Body of pancreas (tissue), 4 donors: ENCODE measurements around the gene ZNF277. TPM values are rescaled to one million over a fixed set of nuclear protein-coding genes. Genes with fewer than 3 reads are reported as not detected.

Experiments used
- ATAC-seq: fragments of 150-250 bp; one replicate; pipeline ENCODE4 v1.9.1; 2016
- DNase-seq, 4 donors: peaks; one replicate each; pipeline ENCODE4 v3.0.0-alpha.2; 2019
- H3K27ac ChIP-seq, 4 donors: fragments of 200-600 bp; sonication (generic); 1 replicate in 3 of 4; 2 replicates in 1 of 4; pipeline versions ENCODE4 v1.5.1 to v1.6.1; 2016 to 2019; ENCODE audit warnings: mild to moderate bottlenecking in 1 of 4, mixed read lengths in 1 of 4, moderate library complexity in 1 of 4
- H3K27me3 ChIP-seq, 2 donors: fragments of 200-600 bp; sonication (generic); one replicate each; pipeline ENCODE4 v1.6.0; 2016; ENCODE audit warnings: mild to moderate bottlenecking in 1 of 2
- H3K36me3 ChIP-seq, 2 donors: fragments of 200-600 bp; sonication (generic); replicated peaks in 1 of 2; 2 replicates each; pipeline ENCODE4 v1.5.1; 2016; ENCODE audit warnings: low read depth in 2 of 2; ENCODE audit not compliant: insufficient read depth in 1 of 2
- H3K4me1 ChIP-seq: fragments of 200-600 bp; sonication (generic); one replicate; pipeline ENCODE4 v1.6.0; 2016
- H3K4me3 ChIP-seq, 2 donors: fragments of 200-600 bp; sonication (generic); 1 replicate in 1 of 2; 2 replicates in 1 of 2; pipeline ENCODE4 v1.5.1; 2016 to 2019
- H3K9me3 ChIP-seq, 3 donors: fragments of 200-600 bp; sonication (generic); 1 replicate in 2 of 3; 2 replicates in 1 of 3; pipeline ENCODE4 v1.5.1; 2016
- POLR2A ChIP-seq, 3 donors: fragments of 450-650 bp; IDR thresholded peaks; one replicate each; pipeline ENCODE4 v1.6.1; 2016; ENCODE audit warnings: antibody characterized with exemption in 3 of 3, mild to moderate bottlenecking in 2 of 3
- WGBS, 2 donors: methylation state at CpG; one replicate each; pipeline ENCODE4 v1.1.5; 2017; 5-methylcytosine and 5-hydroxymethylcytosine counted together
- intact Hi-C: fragments of 100-400 bp; cut with DNase I; formaldehyde crosslinking; loops from one replicate; pipeline ENCODE4 v1.15.1; 2023
- total RNA-seq, 2 donors: library from RNA; depleted of rRNA; stranded (reverse); fragments of >200 nt; gene quantifications; one replicate each; pipeline ENCODE4 v1.1.0, GENCODE V29; 2016
- TF ChIP-seq, protein P1 (sequence below), 7 experiments: fragments of 450-650 bp in 4 of 7; fragments of 200-600 bp in 3 of 7; sonication (generic) in 3 of 7; IDR thresholded peaks; one replicate each; pipeline ENCODE4 v1.5.1; 2016 to 2019; ENCODE audit warnings: antibody characterized with exemption in 7 of 7

The ZNF277 gene
- total RNA-seq, 2 donors from 2014 or later: 12.9 to 34.0 TPM

DNA sequence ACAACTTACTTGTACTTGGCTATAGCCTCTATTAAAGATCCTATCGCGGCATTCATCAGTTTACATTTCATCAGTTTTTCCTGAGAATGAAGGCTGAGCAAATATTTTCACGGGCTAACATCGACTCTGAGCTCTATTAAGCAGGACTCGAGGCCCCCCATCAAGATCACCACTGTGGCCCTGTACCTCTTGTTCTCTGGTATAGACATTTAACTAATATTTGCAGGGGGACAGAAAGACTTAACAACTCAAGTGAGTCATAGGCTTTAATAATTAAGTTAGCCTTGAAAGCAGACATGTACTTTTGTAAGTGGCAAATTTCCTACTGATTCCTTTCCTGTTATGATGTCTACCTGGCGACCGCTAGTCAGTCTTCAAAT, 45.7 kb upstream of the ZNF277 start:
- 25 to 27% methylated on average over 7 of the region's 7 CpGs for WGBS, 2 donors
- Histone ChIP-seq H3K27me3 (no peaks in the 10 kb centered on the region), H3K9me3 (no peaks in the 10 kb centered on the region), H3K4me3 (no peak overlapping the region), H3K4me1 (peaks cover 34% of the 10 kb centered on the region), H3K27ac (peak overlapping the region in 3 of 4 donors; percentile 26 to 50 (median 48)), H3K36me3 (no peaks in the 10 kb centered on the region)
- DNase-seq (no peak), ATAC-seq (peak; percentile 33)
- no peak for TF ChIP-seq POLR2A (IDR thresholded peaks at IDR 0.05)
- TF ChIP-seq, protein P1, sequence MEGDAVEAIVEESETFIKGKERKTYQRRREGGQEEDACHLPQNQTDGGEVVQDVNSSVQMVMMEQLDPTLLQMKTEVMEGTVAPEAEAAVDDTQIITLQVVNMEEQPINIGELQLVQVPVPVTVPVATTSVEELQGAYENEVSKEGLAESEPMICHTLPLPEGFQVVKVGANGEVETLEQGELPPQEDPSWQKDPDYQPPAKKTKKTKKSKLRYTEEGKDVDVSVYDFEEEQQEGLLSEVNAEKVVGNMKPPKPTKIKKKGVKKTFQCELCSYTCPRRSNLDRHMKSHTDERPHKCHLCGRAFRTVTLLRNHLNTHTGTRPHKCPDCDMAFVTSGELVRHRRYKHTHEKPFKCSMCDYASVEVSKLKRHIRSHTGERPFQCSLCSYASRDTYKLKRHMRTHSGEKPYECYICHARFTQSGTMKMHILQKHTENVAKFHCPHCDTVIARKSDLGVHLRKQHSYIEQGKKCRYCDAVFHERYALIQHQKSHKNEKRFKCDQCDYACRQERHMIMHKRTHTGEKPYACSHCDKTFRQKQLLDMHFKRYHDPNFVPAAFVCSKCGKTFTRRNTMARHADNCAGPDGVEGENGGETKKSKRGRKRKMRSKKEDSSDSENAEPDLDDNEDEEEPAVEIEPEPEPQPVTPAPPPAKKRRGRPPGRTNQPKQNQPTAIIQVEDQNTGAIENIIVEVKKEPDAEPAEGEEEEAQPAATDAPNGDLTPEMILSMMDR (IDR thresholded peaks at IDR 0.05): no peak
- intact Hi-C loops: no loop called here

DNA sequence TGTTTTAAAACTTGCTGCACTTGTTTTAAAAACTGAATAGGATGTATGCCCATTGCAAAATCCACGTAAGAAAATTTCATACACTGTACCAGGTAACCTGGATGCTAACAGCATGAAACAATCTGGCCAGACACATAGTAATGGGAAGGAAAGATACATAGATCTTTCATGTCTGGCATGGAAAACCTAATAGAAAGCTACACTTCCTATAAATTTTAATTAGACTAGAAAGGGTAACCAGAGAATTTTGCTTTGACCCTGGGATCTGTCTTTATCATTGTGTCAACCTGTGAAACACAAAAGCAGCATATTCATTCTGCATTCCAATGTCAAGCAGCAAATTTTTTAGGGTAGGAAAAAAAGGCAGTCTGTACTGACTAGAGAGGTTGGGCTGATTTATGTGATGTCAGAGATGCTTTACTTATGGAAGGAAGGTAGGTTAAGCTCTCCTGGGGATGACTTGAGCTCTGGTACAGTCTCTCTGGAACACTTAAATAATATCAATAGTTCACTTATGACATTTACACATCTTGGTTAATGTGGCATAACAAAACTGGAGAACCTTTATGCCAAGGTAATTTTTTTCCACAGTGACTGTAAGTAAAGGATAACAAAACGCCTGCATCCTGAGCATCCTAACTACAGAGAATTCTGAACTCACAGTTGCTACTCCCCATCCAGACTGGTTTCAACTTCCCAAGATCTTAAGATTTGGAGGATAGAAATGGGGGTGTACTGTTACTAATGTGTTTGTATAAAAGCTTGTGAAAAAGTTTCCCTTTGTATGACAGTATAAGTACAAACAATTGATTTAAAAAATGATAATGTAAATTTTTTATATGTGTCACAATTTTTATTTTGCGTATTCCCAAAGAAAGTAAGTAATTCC, 45.0 kb upstream of the ZNF277 start:
- ATAC-seq (no peak), DNase-seq (no peak)
- Histone ChIP-seq H3K4me3 (no peak overlapping the region), H3K9me3 (no peaks in the 10 kb centered on the region), H3K27ac (peak overlapping the region in 1 of 4 donors; percentile 48), H3K36me3 (no peaks in the 10 kb centered on the region), H3K27me3 (no peaks in the 10 kb centered on the region), H3K4me1 (peaks cover 34% of the 10 kb centered on the region)
- WGBS, 2 donors: 68 to 73% methylated on average over 3 of the region's 3 CpGs
- no peak for TF ChIP-seq POLR2A (IDR thresholded peaks at IDR 0.05)
- TF ChIP-seq, protein P1 (IDR thresholded peaks at IDR 0.05): no peak
- intact Hi-C loops: no loop called here

DNA sequence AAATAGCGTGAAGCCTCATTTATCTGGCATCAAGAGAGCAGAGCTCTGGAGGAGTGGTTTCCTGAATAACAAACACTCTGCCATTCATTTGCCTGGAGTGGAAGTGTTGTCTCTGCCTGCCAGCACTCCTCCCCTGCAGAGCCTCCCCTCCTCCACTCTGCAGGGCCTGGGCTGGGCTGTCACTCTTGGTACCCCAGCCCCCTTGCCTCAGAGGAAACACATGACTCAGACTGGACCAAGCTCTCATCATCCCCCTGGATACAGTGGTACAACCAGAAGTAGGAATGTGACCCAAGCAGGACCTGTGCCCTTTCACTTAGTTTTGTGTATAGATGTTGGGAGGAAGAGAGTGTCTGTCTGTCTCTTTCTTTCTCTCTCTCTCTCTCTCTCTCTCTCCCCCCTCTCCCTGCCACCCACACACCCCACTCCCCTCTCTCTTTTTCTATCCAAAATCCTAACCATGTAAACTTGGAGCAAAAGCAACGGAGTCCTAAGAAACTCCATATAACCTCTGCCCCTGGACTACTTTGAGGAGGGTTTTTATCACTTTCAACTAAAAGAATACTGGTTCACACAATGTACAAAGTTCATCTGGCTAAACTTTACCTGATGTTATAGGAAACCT, 44.2 kb upstream of the ZNF277 start:
- H3K4me3 ChIP-seq: no peak overlapping the region
- peak in 3 of 4 donors; percentile 18 to 22 (median 18) for DNase-seq
- WGBS, 2 donors: 59% methylated on average over 2 of the region's 2 CpGs
- no peak for TF ChIP-seq POLR2A (IDR thresholded peaks at IDR 0.05)
- TF ChIP-seq, protein P1 (IDR thresholded peaks at IDR 0.05): no peak
- no peak overlapping the region for H3K27ac ChIP-seq
- peak; percentile 69 for ATAC-seq
- no peaks in the 10 kb centered on the region for H3K9me3 ChIP-seq
- no peaks in the 10 kb centered on the region for H3K36me3 ChIP-seq
- H3K4me1 ChIP-seq: peaks cover 34% of the 10 kb centered on the region
- no peaks in the 10 kb centered on the region for H3K27me3 ChIP-seq
- intact Hi-C loops: no loop called here

DNA sequence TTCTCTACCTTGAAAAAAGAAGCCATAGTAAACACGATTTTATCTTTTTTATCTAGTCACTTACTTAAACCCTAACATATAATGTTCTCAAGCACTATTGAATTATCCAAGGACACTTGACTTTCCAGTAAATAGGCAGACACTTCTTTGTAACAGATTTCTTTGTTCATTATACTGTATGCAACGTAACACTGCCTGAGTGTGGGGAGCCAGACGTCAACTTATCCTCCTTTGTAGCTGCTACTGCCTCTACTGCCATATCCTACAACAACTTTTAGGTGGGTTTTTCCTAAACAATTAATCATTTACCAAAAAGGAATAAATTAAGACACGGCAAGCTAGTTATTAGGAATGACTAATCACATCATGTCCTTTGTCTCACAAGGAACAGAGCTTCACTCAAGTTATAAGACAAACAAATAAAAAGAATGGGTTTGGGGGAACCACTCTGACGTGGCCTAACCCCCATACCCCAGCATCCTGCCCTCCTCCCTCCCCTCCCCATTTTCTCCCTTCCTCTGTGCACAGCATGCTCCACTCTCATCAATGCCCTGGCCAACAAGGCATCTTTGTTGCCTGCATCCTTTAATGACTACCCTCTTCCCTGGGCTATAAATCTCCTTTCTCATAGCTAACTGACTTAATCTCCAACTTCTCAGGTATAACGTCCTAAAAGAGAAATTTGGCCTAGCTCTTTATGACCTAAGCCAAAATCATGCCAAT, 43.5 kb upstream of the ZNF277 start:
- ATAC-seq: no peak
- H3K9me3 ChIP-seq: no peaks in the 10 kb centered on the region
- DNase-seq: no peak
- TF ChIP-seq, protein P1 (IDR thresholded peaks at IDR 0.05): no peak
- TF ChIP-seq POLR2A (IDR thresholded peaks at IDR 0.05): no peak
- peak overlapping the region in 1 of 4 donors; percentile 0 for H3K27ac ChIP-seq
- no peaks in the 10 kb centered on the region for H3K36me3 ChIP-seq
- no peaks in the 10 kb centered on the region for H3K27me3 ChIP-seq
- peaks cover 34% of the 10 kb centered on the region for H3K4me1 ChIP-seq
- intact Hi-C loops: no loop called here
- 60 to 64% methylated on average over 6 of the region's 6 CpGs for WGBS, 2 donors
- H3K4me3 ChIP-seq: no peak overlapping the region
